GM18519 (cell line): ENCODE data around the gene FAM83G.

ENCODE experiments used
- ATAC-seq: cut with Tn5 transposase; IDR thresholded peaks from one replicate; pipeline ENCODE4 v1.9.1; 2021; ENCODE audit warnings: mild to moderate bottlenecking, moderate library complexity; ENCODE audit not compliant: unreplicated experiment, low FRiP score

Gene FAM83G

GRCh38 chr17:19012171-19013080 is 7.9 kb upstream of the FAM83G start:
- ATAC-seq = no peak

GRCh38 chr17:19011581-19011980 is 7.0 kb upstream of the FAM83G start:
- ATAC-seq = no peak

GRCh38 chr17:19010729-19011505 is 6.4 kb upstream of the FAM83G start:
- ATAC-seq = no peak

- ATAC-seq = no peak
Observed at GRCh38 chr17:19009970-19010369, 5.4 kb upstream of the FAM83G start.

GRCh38 chr17:19006698-19007097 is 2.1 kb upstream of the FAM83G start:
- ATAC-seq = no peak

GRCh38 chr17:19005789-19006430 is 1.3 kb upstream of the FAM83G start:
- ATAC-seq = no peak

- no peak for ATAC-seq
Observed at GRCh38 chr17:19005137-19005773, 691 bp upstream of the FAM83G start.

GRCh38 chr17:19003543-19004420 is 782 bp downstream of the FAM83G start:
- ATAC-seq = no peak

GRCh38 chr17:19002805-19003542 is 1.6 kb downstream of the FAM83G start:
- no peak for ATAC-seq

- ATAC-seq = no peak
Observed at GRCh38 chr17:19001907-19002590, 2.5 kb downstream of the FAM83G start.

- no peak for ATAC-seq
Observed at GRCh38 chr17:19000531-19001325, 3.8 kb downstream of the FAM83G start.

- ATAC-seq = no peak
Observed at GRCh38 chr17:18999911-19000310, 4.7 kb downstream of the FAM83G start.

GRCh38 chr17:18999394-18999793 is 5.2 kb downstream of the FAM83G start:
- ATAC-seq = no peak

GRCh38 chr17:18997650-18998196 is 6.8 kb downstream of the FAM83G start:
- no peak for ATAC-seq

- ATAC-seq = no peak
Observed at GRCh38 chr17:18996458-18996857, 8.1 kb downstream of the FAM83G start.

- ATAC-seq = no peak
Observed at GRCh38 chr17:18995220-18995619, 9.3 kb downstream of the FAM83G start.

GRCh38 chr17:18994631-18995030 is 9.9 kb downstream of the FAM83G start:
- no peak for ATAC-seq
